Putamen (tissue), 1 donor: ENCODE data around the gene GRID2.
"Not testable (repeated sequence)": the region's sequence is repeated elsewhere in the genome, so short reads cannot be mapped to it uniquely, and the experiment has no call there.

Experiments
- DNase-seq: peaks from one replicate; pipeline ENCODE4 v3.0.0-alpha.2; 2016; ENCODE audit warnings: low spot score

GRID2 gene

GRCh38 chr4:93317057-93317456, 1013.3 kb downstream of the GRID2 start:
- DNase-seq = no peak

GRCh38 chr4:93317561-93317960, 1013.8 kb downstream of the GRID2 start:
- DNase-seq = no peak

- DNase-seq = no peak
Observed at GRCh38 chr4:93319041-93319440, 1015.3 kb downstream of the GRID2 start.

- no peak for DNase-seq
Observed at GRCh38 chr4:93320356-93320755, 1016.6 kb downstream of the GRID2 start.

GRCh38 chr4:93327346-93327745, 1023.6 kb downstream of the GRID2 start:
- DNase-seq = no peak

GRCh38 chr4:93334003-93334402, 1030.2 kb downstream of the GRID2 start:
- DNase-seq = no peak

- no peak for DNase-seq
Observed at GRCh38 chr4:93337196-93337595, 1033.4 kb downstream of the GRID2 start.

GRCh38 chr4:93342738-93343137, 1039.0 kb downstream of the GRID2 start:
- DNase-seq = no peak

GRCh38 chr4:93346840-93347239, 1043.1 kb downstream of the GRID2 start:
- no peak for DNase-seq

- no peak for DNase-seq
Observed at GRCh38 chr4:93348896-93349295, 1045.1 kb downstream of the GRID2 start.

GRCh38 chr4:93351846-93352245, 1048.1 kb downstream of the GRID2 start:
- DNase-seq = no peak

- no peak for DNase-seq
Observed at GRCh38 chr4:93355411-93355810, 1051.6 kb downstream of the GRID2 start.

- no peak for DNase-seq
Observed at GRCh38 chr4:93359586-93359985, 1055.8 kb downstream of the GRID2 start.

GRCh38 chr4:93366169-93366755, 1062.5 kb downstream of the GRID2 start:
- DNase-seq = not testable (repeated sequence)

GRCh38 chr4:93368968-93369367, 1065.2 kb downstream of the GRID2 start:
- DNase-seq = no peak

GRCh38 chr4:93370256-93370655, 1066.5 kb downstream of the GRID2 start:
- DNase-seq = no peak

- DNase-seq = no peak
Observed at GRCh38 chr4:93373893-93374860, 1070.4 kb downstream of the GRID2 start.

GRCh38 chr4:93384241-93384640, 1080.5 kb downstream of the GRID2 start:
- DNase-seq = no peak

GRCh38 chr4:93384887-93385286, 1081.1 kb downstream of the GRID2 start:
- no peak for DNase-seq

- DNase-seq = no peak
Observed at GRCh38 chr4:93394545-93395081, 1090.8 kb downstream of the GRID2 start.

GRCh38 chr4:93396272-93396671, 1092.5 kb downstream of the GRID2 start:
- DNase-seq = no peak

GRCh38 chr4:93403571-93403970, 1099.8 kb downstream of the GRID2 start:
- DNase-seq = no peak
